SW 1271 (cell line): Measurements from ENCODE around the gene SPATA2L.
"Not testable (repeated sequence)": the region's sequence is repeated elsewhere in the genome, so short reads cannot be mapped to it uniquely, and the experiment has no call there.

Experiments used
- DNase-seq, 2 experiments: peaks; one replicate each; lab custom pipeline; 2025; lab: John Stamatoyannopoulos, UW

Gene SPATA2L

DNA sequence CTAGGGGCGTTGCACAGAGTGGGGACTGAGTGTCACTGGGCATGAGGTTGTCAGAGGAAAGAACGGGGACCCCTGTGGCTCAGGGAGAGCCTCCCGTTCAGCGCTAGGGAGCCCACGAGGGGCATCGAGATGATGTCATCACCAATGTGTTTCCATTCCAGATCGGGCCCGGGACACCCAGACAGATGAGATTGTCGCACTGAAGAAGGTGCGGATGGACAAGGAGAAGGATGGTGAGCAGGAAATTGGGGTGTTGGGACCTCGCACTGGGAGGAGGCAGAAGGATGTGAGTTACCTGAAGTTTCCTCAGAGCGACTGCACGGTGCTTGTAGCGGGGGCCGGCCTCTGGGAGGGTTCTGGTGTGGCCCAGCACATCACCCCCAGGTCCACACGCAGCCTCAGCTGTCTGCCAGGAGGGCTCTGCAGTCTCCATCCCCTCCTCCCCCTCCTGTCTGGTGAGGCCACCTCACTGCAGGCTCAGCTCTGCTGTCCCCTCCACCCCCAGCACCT is 11.1 kb downstream of the SPATA2L start:
- DNase-seq = no peak

DNA sequence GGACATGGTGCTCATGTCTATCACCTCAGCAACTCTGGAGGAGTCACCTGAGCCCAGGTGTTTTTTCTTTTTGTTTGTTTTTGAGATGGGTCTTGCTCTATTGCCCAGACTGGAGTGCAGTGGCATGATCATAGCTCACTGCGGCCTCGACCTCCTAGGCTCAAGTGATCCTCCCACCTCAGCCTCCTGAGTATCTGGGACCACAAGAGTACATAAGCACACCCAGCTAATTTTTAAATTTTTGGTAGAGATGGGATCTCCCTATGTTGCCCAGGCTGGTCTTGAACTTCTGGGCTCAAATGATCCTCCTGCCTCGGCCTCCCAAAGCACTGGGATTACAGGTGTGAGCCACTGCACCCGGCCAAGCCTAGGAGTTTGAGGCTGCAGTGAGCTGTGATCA is 11.9 kb downstream of the SPATA2L start:
- not testable (repeated sequence) for DNase-seq

DNA sequence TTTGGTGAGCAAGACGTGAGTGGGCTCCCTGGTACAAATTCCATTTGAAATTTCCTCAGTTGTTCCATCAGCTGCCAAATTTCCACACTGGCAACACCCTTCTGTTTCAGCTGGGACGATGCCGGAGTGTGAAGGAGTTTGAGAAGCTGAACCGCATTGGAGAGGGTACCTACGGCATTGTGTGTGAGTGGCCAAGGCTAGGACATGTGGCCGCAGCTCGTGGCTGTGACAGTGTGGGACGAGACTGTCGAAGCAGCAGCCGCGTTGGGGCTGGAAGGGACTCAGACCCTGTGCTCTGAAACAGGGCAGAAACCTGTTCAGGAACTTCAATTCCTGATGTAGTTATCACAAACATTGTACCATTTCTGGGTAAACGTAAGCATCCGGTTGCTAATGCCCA is 12.4 kb downstream of the SPATA2L start:
- DNase-seq = no peak

DNA sequence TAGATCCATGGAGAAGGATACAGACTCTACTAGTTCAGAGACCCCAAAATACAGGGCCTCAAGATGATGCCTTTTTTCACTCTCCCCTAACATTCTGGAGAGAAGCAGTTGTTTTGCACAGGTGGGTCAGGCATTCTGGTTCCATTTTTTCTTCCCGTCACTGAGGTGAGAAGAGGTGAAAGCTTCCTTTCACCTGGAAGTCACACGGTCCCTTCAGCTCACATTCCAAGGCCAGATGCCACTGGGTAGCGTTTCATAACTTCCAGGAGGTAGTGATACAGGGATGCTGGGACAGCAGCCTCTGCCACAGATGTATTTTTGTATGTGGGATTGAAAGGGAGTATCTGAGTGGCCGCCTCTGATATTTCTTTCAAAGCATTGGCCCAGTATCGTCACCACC is 13.1 kb downstream of the SPATA2L start:
- DNase-seq = no peak

DNA sequence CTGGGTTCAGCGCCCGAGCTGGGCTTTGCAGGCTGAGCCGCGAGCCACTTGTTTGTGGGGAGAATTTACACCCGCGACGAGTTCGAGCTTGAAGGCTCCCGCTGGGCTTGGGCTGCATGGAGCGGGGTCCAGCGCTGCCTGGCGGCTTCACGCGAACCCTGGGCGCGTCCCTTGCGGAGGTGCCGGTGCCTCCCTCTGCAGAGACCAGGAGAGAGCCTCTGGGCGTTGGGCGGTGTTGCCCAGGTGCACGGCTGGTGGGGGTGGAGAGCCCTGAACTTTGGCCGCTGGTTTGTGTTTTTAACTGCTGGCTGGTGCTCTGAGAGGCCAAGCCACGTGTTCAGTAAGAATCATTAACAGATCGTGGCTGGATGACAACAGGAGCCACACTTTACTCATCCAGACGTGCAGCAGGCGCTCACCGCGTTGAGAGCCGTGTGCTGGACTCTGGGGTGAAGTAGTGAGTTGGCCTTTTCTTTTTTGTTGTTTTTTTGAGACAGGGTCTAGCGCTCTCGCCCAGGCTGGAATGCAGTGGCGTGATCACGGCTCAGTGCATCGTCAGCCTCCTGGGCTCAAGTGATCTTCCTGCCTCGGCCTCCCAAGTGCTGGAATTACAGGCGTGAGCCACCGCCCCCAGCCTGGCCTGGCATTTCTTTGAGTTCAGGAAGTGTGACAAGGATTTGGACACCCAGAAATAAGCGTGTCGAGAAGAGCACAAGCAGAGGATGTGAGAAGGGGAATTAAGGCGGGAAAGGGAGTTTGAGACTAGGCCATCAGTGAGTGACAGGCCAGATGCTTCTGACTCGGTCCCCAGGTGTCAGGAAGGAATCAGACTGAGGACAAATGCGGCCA is 14.2 kb downstream of the SPATA2L start:
- no peak for DNase-seq

DNA sequence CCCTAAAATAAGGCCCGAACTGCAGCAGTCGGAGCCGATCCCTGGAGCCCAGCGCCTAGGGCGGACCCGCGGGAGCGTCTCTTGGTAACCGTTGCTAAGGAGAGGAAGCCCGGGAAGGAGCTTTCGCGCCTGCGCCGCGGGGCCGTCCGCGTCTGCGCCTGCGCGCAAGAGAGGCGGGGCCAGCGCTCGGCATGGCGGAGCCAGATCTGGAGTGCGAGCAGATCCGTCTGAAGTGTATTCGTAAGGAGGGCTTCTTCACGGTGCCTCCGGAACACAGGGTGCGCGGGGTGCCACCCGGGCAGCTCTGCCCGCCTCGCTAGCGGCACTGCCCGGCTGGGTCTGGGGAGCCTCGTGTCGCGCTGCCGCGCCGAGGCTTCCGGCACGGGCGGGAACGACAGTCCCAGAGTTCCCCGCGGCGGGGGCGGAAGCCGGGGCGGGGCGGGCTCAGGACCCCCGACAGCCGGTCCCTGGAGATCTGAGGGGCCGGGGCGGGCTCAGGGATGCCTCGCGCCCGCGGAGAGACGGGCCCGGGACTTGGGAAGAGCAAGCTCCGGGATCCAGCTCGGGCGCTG is 14.9 kb downstream of the SPATA2L start, which contains the start of gene CDK10:
Gene CDK10 (plus strand): TSS at position 170 of the 572 bp plus-strand sequence. CDS start 22 bp downstream, at position 192.
- peak; percentile 52 to 83 for DNase-seq

DNA sequence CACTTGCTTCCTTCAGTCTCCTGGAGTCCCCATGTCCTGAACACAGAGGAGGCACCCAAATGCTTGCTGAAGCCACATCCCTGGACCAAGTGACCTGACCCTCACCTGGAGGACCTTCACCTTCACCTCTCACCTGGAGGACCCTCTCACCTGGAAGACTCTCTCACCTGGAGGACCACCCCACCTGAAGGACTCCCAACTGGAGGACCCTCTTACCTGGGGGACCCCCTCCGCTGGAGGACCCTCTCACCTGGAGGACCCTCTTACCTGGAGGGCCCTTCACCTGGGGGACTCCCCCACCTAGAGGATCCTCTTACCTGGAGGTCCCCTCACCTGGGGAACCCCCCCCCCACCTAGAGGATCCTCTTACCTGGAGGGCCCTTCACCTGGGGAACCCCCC is 15.6 kb downstream of the SPATA2L start:
- DNase-seq = no peak

DNA sequence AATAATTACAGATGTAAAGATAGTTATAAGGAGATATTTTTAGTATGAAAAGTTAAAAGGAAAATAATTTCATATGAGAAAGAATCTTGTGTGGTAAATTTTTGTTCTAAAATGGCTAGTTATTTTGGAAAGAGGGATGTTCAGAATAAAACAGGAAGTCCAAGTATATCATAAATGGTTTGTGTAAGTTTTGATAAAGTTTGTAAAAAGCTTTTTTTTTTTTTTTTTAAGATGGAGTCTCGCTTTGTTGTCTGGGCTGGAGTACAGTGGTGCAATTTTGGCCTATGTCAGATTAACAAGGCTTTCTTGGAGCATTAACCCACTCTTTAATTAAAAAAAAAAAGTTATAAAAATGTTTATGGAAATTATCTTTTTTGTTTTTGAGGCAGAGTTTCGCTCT is 23.2 kb downstream of the SPATA2L start:
- DNase-seq = no peak

DNA sequence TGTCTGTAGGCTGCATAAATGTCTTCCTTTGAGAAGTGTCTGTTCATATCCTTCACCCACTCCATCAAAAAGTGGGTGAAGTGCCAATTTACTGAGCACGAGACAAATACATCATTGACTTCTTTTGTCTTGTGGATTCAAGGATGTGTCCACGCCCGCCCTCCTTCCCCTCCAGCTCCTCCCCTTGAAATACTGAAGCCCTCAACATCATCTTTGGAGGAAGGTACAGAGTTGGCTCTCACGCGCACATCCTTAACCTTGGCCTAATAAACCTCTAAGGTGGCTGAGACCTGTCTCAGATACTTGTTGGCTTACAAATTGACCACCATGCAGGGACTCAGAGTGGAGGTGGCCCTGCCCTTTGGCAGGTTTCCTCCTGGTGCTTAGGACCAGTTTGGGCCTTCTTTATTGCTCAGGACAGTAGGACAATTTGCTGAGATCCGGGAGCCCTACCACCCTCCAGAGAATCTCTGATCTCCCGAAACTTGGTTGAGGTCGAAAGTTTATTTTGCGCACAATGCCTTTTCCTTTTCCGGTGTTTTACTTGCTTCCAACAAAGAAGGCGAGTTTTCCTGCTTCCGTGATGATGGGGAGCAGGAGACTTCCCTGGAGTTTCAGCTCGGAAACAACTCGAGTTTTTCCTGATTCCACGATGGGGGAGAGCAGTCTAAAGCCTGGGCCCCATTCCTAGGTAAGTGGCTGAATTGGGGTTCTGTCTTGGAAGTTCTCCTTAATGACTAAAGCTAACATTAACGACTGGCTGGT is 29.1 kb downstream of the SPATA2L start:
- DNase-seq = no peak

DNA sequence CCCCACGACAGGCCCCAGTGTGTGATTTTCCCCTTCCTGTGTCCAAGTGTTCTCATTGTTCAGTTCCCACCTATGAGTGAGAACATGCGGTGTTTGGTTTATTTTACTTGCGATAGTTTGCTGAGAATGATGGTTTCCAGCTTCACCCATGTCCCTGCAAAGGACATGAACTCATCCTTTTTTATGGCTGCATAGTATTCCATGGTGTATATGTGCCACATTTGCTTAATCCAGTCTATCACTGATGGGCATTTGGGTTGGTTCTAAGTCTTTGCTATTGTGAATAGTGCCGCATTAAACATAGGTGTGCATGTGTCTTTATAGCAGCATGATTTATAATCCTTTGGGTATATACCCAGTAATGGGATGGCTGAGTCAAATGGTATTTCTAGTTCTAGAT is 29.9 kb downstream of the SPATA2L start:
- not testable (repeated sequence) for DNase-seq

DNA sequence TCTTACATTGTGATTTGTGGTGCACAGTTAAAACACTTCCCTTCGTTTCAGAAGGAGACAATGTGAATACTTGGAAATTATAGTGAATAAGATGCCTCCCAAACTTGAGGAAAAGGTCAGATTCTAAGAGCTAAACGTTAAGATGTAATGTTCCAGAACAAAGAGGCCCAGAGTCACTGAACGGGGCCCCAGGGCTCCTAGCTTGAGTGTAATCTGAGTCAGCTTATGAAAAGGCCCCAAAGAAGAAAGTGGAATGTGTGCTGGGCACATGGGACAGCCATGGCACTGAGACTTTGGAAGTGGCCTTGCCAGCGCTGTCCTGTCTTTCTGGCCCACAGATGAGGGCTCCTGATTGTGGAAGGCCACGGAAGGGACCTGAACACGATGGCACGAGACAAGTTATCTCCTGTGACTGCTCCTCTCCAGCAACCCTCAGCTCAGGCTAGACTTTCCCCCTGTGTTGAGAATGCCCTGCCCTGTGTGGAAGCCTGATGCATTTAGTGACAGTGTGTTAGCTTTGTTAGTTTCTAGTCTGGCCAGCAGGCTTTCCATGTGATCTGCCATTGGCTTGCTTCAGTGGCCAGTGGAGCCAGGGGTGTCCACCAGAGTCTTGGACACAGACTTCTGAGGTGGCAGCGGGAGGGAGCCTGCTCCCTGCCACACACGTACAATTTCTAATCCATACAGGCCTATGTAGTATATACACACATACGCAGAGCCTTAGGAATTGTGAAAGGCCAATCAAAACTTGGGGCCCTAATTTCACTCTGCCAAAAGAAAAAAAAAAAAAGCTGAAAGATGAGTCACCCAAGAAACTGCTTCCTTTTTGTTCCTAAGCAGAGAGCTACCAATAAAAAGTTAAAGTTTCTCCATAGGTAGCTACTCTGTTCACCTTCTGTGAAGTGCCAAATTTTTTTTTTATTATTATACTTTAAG is 30.7 kb downstream of the SPATA2L start:
- DNase-seq = no peak

DNA sequence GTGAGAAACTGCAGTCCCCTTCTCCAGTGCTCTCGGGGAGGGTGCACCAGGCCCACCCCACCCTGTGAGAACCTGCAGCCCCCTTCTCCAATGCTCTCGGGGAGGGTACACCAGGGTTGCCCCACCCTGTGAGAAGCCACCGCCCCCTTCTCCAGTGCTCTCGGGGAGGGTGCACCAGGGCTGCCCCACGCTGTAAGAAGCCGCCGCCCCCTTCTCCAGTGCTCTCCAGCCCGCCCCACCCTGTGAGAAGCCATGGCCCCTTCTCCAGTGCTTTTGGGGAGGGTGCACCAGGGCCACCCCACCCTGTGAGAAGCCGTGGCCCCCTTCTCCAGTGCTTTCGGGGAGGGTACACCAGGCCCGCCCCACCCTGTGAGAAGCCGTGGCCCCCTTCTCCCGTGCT is 31.8 kb downstream of the SPATA2L start:
- DNase-seq = no peak

DNA sequence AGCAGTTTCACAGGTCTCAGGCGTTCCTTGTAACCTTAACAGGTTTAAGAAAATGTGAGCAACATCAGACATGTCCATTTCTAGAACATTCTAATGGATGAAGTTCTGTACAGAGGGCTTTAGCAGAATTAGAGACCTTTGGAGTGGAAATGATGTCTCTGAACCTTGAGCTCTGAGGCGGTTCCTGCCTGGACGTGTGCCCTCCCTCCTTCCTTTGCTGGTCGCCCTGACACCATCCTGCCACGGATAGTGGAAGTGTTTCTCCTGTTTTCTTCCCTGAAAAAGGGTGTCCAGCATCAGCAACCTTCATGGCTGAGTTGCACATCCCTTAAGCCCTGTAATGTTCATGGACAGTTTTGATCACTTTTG is 32.7 kb downstream of the SPATA2L start:
- DNase-seq = no peak

DNA sequence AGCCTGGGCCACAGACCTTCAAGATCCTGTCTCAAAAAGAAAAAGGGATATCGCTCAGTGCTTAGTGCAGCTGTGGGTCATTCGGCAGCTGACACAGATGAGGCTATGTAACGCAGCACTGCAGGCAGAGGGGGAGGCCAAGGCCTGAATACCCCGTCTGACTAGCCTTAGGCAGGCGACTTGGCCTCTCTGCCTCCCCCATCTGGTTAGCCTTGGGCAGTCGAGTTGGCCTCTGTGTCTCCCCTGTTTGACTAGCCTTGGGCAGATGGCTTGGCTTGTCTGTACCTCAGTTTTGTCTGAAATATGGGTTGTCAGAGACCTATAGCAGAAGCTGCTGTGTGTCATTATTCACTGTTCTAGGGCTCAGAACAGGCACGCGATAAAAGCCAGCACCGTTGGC is 33.9 kb downstream of the SPATA2L start:
- no peak for DNase-seq

DNA sequence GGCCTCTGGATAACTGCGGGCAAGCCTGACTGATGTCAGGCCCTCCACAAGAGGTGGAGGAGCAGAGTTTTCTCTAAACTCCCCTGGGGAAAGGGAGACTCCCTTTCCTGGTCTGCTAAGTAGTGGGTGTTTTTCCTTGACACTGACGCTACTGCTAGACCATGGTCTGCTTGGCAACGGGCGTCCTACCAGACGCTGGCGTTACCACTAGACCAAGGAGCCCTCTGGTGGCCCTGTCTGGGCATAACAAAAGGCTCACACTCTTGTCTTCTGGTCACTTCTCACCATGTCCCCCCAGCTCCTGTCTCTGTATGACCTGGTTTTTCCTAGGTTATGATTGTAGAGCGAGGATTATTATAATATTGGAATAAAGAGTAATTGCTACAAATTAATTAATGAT is 34.5 kb downstream of the SPATA2L start:
- peak in 1 of 2 experiments; percentile 21 for DNase-seq

DNA sequence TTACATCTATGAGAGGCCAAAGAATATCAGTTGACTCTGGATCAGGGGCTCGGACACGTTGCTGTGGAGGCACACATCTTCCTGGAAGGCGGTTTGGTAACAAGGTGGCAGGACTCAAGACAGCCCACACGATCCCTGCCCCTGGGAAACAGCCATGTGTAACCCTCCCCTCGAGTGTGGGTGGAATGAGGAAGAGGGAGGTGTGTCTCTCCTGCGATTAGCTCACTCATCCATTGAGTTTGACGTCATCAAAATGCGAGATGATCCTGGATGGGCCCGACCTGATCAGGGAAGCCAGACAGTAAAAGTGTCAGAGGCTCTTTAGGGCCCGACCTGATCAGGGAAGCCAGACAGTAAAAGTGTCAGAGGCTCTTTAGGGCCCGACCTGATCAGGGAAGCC is 37.3 kb downstream of the SPATA2L start:
- not testable (repeated sequence) for DNase-seq

DNA sequence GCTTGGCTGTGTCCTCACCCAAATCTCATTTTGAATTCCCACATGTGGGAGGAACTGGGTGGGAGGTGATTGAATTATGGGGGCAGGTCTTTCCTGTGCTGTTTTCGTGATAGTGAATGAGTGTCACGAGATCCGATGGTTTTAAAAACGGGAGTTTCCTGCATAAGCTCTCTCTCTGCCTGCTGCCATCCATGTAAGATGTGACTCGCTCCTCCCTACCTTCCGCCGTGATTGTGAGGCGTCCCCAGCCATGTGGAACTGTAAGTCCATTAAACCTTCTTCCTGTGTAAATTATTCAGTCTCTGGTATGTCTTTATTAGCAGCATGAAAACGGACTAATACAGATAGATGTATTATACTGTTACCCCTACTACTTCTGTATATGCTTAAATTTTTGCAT is 40.3 kb downstream of the SPATA2L start:
- DNase-seq = no peak

DNA sequence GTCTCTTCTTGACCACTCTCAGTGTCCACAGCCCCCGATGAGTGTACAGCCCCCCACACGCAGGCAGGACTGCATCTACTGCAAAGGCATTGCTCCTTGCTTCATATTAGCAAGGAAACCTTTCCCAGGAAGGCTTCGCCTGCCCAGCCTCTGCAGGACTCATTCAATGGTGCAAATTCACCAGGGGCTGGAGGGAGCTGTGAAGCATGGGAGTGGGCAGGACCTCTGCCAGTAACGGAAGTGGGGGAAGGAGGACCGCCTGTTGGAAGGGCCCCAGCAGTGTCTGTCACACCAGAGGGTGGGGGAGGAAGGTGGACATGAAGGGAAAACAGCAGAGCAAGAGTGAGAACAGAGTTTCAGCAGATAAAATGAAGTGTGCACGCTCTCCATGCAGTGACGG is 41.4 kb downstream of the SPATA2L start:
- no peak for DNase-seq

DNA sequence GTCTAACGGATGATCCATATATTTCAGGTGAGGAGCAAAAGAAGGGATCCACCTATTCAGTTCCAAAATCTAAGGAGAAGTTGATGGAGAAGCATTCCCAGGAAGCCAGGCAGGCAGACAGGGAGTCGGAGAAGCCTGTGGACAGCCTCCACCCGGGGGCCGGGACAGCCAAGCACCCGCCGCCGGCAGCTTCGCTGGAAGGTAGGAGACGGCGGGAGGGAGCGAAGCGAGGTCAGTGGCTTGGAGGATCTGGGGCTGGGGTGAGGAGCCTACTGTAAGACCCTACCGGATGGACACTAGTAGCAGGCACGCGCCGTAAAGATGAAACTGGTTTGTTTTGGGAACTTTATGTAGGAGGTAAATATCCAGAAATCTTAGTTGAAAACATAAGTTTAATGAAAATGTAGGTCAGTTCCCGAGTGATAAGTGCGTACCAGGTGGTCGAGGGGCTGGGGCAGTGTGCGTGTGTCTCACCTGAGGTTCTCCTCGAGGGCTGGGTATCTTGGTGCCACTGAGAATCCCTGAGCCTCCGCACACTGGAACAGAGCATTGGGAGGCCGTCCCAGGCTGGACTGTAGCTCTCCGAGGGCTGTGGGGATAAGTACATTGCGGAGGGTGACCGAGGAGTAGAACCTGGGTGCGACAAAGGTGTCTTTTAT is 43.2 kb downstream of the SPATA2L start:
- DNase-seq = no peak

DNA sequence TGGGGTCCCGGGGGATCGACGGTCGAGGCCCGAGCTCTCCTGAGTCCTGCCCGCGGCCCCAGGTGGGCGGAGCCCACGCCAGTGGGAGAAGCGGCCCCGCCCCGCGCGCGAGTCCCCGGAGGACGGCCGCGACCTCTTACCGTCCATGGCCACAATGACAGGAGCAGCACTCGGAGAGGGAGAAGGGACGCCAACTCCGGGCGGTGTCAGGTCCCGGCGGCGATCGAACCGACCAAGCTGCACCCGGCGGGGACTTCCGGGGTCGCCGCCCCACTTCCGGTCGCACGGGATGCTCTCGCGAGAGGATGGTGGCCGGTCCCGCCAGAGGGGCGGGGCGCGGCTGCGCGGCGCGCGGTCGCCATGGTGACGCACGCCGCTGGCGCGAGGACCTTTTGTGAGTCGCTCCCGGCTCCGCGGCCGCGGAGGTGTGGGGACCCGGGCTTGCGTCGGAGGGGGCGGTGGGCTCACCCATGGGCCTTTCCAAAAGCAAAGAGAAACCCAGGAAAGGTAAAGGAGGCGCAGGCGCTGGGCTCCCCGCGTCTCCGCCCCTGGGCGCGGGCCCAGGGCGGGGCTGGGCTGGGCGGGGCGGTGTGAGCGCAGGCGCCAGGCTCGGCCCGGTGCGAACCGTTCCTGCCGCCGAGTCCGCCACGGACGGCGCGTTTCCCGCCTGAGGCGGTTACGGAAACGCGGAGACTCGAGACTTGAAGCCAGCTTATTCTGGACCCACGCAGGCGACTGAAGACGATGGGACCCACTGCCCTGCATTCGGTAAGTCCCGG is 43.9 kb downstream of the SPATA2L start, which contains the start of the genes CHMP1A and SPATA33:
Gene CHMP1A (minus strand): TSS at position 267 of the 779 bp plus-strand sequence. CDS start 120 bp downstream, at position 147.
Gene SPATA33 (plus strand): TSS at position 395 of the 779 bp plus-strand sequence. CDS start 76 bp downstream, at position 471.
- peak; percentile 40 to 71 for DNase-seq
